Activated T-helper 1 cell treated with anti-CD3 and anti-CD28 coated beads, Interleukin-2, amount 50 U/mL, for 16 hours (primary cell): ENCODE measurements around the gene HNMT.
"Not testable (repeated sequence)": the region's sequence is repeated elsewhere in the genome, so short reads cannot be mapped to it uniquely, and the experiment has no call there.

Experiments used
- DNase-seq, 2 donors: peaks; one replicate each; pipeline ENCODE4 v3.0.0-alpha.2; 2020; ENCODE audit warnings: low read depth in 1 of 2, low spot score in 1 of 2

HNMT gene

DNA sequence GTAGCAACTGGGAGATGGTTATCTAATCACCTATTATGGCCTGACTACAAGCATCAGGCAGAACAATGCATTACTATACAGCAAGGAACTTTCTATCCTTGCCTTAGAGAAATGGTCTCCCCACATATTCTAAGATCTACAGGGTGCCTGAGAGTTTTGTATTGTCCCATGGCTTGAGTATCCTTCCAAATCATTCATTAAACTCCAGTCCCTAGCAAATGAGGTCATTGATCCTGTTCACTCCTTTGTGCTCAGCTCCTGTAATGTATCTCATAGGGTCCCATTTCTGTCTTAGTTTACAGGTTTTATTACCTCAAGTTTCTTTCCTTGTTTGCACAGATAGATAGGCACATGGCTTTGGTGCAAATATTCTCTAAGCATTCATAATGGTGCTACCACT, 9.0 kb downstream of the HNMT start:
- no peak for DNase-seq

DNA sequence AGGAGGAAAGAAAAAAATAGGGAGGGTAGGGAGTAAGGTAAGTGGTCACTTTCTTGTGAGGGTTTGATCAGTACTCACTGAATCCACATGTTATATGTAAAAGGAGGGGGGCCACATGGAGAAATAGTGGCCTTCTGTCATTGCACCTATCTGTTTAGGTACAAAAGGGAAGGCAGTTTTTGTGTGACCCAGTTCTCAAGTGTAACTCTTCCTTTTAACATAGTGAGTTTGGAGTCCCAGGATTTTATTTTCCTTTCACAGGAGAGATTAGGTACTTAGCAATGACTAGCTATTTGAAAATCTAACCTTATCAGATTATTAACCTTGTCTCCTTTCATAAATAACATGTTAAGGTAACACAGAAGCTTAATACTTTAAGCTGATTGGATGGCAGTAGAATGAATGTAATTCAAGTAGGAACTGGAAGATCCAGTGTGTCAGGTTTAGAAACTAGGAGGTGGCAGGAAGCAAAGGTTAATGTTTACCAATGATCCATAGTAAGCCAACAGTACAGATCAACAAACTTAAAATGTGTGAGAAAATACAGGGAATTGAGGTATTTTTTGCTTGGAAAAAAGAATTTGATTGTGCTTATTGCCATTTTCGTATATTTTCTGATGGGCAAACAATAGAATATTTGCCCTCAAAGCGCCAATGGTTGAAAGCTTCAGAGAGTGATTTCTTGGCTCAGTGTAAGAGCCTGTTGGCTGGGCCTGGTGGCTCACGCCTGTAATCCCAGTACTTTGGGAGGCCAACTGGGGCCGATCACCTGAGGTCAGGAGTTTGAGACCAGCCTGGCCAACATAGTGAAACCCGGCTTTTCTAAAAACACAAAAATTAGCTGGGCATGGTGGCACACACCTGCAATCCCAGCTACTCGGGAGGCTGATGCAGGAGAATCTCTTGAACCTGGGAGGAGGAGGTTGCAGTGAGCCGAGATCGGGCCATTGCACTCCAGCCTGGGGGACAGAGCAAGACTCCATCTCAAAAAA, 11.3 kb downstream of the HNMT start:
- no peak for DNase-seq

DNA sequence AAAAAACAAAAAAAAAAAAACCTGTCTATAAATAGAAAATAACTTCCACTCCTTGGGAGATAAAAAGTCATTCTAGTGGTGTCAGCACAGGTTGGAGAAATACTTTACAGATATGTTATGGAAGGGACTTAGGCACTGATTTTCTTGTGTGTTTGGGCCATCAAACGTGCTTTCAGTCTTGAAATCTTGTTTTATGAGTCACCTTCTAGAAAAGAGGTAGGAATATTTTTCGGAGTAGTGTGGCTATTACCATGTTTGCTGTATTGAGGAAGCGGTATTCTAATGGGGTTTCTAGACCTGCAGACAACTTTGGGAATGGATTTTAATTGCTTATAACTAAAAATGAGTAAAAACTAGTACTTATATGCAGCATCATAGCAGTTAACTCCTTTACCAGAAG, 12.0 kb downstream of the HNMT start:
- no peak for DNase-seq

DNA sequence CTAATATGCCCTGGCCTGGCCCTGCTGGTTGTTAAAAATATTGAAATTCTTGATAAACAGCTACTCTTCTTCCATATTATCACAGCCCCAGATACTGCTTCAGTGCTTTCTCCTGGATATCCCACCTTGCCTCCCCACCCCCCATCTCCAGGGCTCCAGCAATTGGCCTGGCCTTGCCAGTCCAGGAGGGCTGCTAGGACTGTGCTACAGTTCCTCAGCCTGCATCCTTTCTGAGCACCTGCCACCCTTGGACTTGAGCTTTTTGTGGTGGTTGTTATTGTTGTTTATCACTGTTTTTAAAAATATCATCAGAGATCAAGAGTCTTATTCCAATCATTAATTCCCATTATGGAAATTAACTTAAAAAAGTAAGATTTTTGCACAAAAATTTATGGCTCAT, 13.5 kb downstream of the HNMT start:
- no peak for DNase-seq

DNA sequence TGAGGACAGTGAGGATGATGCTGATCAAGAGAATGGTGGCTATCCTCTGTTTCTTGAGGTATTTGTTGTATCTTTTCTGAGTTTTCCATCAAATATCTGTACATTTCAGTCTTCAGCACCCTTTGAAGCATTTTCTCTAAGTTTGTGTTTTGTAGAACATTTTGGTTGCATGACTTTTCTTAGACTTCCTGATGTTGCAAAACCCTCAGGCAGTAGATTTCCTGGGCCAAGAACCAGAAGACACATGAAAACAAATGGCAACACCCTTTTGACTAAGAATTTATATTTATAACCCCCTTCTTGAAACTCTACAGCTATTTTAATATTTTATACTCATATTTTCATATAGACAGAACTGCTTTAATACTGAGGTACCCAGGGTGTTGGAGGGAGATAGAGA, 16.2 kb downstream of the HNMT start:
- DNase-seq = no peak

DNA sequence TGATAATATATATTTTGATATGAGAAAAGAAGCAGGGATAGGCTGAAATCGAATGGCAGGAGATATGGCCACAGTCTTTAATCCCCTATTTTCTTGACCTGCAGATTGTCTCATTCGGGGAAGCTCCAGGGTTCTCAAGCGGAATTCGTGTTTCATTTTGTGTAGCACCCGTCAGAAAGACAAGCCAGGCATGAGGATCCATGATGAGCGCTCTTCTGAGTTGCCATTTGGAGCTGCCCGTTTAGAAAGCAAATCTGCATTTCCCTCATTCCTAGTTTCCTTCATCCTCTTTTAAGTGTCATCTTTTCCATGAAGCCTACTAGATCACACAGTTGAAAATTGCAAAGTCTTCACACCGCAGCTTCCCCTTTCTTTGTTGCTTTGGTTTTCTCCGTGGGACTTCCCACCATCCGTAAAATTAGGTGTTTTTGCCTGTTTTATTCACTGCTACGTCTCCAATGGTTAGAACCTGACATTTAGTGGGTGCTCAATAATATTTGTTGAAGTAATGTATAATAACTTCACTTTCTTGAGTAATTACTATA, 16.9 kb downstream of the HNMT start:
- DNase-seq = no peak

DNA sequence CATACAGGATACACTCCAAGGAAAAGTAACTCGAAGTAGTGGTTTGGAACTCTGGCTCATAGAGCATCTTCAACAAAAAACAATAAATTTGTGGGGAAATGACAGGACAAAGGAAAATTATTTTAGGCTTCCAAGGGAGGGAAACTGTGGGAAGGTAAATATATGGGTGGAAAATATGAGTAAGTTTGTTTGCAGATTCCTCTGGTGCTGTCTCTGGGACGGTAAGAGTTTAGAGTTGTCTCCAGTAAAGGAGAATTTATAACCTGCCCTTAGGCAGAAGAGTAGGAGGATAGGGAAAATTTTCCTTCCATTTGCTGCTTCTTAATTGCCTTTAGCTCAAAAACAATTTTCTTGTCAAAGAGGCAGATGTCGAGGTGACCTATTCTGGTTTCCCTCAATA, 19.3 kb downstream of the HNMT start:
- no peak for DNase-seq

DNA sequence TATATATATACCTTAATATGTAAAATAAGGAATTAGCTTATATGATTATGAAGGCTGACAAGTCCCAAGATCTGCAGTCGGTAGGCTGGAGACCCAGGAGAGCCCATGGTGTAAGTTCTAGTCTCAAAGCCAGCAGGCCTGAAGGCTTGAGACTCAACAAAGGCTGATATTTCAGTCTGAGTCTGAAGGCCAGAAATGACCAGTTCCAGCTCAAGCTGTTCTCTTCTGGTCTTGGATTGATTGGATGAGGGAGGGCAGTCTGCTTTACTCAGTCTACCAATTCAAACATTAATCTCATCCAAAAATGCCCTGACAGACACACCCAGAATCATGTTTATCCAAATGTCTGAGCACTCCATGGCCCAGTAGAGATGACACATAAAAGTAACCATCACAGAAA, 22.0 kb downstream of the HNMT start:
- DNase-seq = no peak

DNA sequence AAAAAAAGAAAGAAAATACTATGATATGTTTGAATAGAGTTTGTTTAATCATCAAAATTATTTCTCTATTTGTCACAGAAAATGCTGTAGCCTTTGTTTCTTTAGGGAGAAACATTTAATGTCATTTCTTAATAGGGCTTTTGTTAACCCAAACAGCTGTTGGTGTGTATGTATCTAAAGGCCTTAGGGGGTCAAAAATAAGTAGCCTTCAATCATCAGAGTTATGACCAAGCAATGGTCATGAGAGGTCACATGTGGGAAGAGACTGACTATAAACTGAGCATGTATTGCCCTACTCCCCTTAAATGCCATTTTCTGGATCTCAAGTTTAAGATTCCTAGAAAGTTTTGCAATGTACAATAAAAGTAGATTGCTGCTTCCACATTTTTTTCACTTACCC, 22.7 kb downstream of the HNMT start:
- no peak for DNase-seq

DNA sequence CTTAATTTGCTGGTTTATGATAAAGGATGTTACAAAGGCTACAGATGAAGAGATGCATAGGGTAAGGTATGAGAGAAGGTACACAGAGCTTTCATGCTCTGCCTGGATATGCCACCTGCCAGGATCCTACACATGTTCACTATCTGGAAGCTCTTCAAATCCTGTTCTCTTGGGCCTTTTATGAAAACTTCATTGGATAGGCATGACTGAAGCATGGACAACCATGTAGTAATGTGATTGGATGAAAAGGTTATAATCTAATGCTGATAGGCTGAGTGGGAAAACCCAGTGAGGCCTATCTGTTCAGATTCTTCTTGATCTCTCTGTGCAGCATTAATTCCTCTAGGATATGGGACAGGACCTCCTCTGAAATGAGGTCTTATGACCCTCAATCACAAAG, 26.8 kb downstream of the HNMT start:
- no peak for DNase-seq

DNA sequence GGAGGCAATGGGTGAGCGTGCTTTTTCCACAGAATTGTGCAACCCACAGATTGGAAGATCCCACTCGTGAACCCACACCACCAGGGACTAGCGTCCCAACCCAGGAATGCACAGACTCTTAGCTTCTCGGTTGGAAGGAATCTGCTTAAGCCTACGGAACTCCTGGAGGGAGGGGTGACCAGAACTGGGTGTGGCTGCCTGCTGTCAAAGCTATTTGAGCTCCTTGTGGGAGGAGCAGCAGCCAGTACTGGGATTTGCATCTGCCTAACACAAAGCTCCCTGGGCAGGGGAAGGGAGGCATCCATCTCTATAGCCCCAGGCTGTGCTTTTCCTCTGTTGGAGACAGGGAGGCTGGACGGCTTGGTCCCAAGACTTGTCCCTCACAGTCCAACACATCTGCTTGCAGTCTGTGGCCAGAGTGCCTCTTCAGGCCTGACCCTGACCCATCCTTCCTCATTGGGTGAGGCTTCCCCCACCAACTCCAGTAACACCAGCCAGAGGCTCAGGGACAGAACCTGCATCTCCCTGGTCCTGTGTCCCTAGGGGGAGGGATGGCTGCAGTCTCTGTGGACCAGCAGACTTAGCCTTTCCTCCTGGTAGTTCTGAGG, 27.9 kb downstream of the HNMT start:
- DNase-seq = no peak

DNA sequence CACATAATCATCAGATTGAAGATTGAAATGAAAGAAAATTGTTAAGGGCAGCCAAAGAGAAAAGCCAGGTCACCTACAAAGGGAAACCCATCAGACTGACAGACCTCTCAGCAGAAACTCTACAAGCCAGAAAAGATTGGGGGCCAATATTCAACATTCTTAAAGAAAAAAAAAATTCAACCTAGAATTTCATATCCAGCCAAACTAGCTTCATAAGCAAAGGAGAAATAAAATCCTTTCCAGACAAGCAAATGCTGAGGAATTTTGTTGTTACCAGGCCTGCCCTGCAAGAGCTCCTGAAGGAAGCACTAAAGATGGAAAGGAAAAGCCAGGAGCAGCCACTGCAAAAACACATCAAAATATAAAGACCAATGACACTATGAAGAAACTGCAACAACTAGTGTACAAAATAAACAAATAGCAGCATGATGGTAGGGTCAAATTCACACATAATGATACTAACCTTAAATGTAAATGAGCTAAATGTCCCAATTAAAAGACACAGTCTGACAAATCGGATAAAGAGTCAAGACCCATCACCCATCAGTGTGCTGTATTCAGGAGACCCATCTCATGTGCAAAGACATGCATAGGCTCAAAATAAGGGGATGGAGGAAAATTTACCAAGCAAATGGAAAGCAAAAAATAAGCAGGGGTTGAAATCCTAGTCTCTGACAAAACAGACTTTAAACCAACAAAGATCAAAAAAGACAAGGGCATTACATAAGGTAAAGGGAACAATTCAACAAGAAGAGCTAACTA, 29.6 kb downstream of the HNMT start:
- not testable (repeated sequence) for DNase-seq

DNA sequence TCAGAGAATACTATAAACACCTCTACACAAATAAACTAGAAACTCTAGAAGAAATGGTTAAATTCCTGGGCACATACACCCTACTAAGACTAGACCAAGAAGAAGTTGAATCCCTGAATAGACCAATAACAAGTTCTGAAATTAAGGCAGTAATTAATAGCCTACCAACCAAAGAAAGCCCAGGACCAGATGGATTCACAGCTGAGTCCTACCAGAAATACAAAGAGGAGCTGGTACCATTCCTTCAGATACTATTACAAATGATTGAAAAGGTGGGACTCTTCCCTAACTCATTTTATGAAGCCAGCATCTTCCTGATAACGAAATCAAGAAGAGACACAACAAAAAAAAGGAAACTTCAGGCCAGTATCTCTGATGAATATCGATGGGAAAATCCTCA, 31.1 kb downstream of the HNMT start:
- not testable (repeated sequence) for DNase-seq

DNA sequence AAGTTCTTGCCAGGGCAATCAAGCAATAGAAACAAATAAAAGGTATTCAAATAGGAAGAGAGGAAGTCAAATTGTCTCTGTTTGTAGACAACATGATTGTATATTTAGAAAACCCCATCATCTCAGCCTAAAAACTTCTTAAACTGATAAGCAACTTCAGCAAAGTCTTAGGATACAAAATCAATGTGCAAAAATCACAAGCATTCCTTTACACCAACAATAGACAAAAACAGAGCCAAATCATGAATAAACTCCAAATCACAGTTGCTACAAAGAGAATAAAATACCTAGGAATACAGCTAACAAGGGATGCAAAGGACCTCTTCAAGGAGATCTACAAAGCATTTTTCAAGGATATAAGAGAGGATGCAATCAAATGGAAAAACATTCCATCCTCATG, 31.9 kb downstream of the HNMT start:
- not testable (repeated sequence) for DNase-seq

DNA sequence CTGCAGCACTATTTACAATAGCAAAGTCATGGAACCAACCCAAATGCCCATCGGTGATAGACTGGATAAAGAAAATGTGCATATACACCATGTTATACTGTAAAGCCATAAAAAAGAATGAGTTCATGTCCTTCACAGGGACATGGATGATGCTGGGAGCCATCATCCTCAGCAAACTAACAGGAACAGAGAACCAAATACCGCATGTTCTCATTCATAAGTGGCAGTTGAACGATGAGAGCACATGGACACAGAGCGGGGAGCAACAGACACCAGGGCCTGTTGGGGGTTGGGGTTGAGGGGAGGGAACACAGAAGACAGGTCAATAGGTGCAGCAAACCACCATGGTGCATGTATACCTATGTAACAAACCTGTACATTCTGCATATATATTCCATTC, 33.5 kb downstream of the HNMT start:
- DNase-seq = no peak

DNA sequence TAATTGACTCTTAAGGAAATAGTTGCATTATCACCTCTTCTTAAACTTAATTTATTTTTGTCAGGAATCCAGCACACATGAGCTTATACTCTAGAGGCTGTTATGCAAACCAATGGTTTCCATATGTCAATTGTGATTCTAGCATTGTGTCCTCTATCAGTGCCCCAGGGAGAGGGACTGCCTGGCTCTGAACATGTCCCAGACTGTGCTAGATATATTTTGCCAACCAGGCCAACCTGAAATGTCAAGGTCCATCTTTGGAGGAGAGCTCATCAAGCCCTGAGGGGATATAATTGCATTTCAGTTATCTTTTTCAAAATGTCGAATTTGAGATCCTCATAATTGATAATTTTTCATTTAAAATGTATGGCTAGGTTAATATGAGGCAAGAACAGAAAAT, 34.2 kb downstream of the HNMT start:
- DNase-seq = no peak

DNA sequence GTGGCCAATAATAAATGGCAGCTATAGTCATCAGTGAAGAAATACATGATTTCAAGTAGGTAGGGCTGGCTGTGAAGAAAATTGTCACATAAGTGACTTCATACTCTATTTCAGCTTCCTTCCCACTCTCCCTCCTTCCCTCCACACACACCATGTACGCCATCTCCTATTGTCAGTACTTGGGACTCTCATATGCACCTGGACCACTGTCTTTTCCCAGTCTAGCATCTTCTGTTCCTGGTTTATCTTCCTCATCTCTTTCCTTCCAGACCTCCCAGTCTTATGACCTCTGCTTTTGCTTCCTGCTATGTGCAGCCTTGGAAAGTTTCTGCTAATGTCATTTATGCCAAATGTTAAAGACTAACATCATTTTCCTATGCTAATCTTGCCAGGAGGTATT, 35.0 kb downstream of the HNMT start:
- DNase-seq = no peak

DNA sequence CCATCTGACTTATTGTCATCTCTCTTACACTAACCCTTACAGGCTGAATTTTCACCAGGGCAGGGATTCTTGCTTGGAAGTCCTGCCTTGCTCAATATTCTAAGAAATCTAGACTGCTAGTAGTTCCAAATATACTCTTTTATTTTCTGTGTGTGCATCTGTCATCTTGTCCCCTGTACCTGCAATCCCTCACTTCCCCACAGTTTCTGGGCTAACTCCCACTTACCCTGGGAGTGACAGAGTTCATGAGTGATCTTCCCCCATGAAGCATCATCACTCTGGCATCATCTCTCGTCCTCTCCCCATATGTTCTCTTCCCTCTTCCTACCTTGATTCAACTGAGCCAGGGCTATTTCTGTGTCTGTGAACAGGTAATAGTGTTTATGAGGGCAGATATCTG, 35.7 kb downstream of the HNMT start:
- no peak for DNase-seq

DNA sequence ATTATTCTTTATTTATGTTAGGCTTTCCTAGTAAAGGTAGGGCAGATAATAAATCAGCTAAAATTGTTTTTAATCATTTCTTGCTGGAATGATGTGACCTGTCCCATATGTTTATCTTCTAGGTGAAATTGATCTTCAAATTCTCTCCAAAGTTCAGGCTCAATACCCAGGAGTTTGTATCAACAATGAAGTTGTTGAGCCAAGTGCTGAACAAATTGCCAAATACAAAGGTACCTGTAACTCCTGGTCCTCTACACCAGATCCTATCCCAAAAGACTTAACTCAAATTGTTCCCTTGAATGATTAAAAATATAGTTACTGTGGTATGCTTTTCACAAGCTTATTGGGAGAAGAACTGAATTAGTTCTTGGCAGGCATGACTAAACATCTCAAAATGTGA, 36.5 kb downstream of the HNMT start:
- no peak for DNase-seq

DNA sequence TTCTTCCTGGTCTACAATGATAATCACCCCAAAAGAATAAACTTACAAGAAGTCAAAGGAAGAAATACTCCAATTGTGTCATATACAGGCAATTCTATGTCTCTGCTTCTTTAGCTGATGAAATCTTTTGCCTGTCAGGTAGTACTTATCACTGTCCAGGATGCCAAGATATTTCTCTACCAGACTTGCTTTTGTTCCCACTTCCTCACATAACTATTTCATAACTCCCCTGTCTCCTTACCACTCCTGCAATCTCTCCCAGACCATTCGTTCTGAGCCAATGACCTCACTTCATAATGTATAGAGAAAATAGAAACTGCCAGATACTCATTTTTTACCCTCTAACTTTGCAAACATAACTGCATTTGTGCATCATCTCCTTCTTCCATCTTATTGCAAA, 39.1 kb downstream of the HNMT start:
- no peak for DNase-seq

DNA sequence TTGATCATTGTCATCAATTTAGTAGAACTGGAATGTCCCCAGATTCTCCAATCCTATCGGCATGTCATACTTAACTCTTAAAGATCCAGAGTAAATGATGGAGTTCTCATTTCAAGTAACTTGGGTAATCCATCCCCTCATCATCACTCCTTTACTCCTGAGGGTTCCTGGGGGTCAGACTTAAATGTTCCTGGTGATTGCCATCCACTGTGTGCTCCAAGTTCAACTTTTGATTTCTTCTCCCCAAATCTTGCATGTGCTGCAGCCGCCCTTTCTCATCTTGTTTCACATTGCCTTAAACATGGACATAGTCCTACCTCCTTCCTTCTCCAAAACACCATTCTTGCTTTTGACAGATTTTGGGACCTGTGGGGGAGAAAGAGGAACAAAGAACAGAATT, 43.2 kb downstream of the HNMT start:
- no peak for DNase-seq

DNA sequence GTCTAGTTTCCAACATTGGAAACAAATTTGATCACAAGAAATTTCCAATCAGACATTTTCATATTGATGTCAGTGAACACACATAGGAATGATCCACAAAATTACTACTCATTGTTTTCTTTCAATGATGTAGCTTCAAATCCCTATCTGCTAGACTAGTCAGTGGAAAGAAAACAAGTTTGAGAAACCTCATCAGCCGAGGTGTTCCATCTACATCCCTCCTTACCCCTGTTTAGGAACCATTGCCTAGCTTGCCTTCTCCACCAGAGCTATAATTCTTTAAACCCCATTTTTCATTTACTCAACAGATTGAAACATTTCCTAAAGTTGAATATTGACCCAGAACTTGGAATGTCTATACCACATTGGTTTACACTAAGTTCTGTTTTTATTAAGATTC, 45.3 kb downstream of the HNMT start:
- DNase-seq = no peak
